ENCODE data around the gene TECPR1. TPM values are rescaled to one million over a fixed set of nuclear protein-coding genes. Genes with fewer than 3 reads are reported as not detected.

Gene TECPR1
- total RNA-seq, 2 donors from 2014 or later: 41.6 to 53.8 TPM

DNA sequence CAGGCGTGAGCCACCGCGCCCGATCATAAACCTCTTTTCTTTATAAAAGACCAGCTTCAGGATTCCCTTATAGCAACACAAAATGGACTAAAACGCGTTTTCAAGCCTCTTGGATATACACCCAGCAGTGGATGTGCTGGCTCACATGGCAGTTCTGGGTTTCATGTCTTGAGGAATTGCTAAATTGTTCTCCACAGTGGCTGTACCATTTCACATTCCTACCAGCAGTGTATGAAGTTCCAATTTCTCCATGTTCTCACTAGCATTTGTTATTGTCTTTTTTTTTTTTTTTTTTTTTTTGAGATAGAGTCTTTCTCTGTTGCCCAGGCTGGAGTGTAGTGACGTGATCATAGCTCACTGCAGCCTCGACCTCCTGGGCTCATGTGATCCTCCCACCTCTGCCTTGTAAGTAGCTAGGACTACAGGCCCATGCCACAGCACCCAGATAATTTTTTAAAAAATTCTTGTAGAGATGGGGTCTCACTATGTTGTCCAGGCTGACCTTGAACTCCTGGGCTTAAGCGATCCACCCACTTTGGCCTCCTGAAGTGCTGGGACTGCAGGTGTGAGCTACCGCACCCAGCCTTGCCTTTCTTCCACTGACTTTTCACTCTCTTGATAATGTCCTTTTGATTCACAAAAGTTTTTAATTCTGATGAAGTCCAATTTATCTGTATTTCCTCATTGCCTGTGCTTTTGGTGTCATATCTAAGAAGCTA, 17.4 kb downstream of the TECPR1 start:
- Histone ChIP-seq H3K9me3 (no peaks in the 10 kb centered on the region), H3K36me3 (peaks cover 23% of the 10 kb centered on the region), H3K4me1 (ENCODE audit: control insufficient read depth in 1 of 2, low read depth in 2 of 2) (no peaks in the 10 kb centered on the region), H3K27ac (no peak overlapping the region), H3K4me3 (no peak overlapping the region), H3K27me3 (replicated peaks; ENCODE audit: insufficient read depth) (no peaks in the 10 kb centered on the region)
- no peak for TF ChIP-seq CTCF (IDR thresholded peaks at IDR 0.05)
- DNase-seq (ENCODE audit: low spot score) (no peak), ATAC-seq (ENCODE audit: insufficient number of reproducible peaks, low FRiP score, low read depth) (no peak)

- H3K27me3 ChIP-seq (replicated peaks; ENCODE audit: insufficient read depth): no peaks in the 10 kb centered on the region
- no peaks in the 10 kb centered on the region for H3K9me3 ChIP-seq
- DNase-seq (ENCODE audit: low spot score) (no peak), ATAC-seq (ENCODE audit: insufficient number of reproducible peaks, low FRiP score, low read depth) (no peak)
- H3K4me3 ChIP-seq: no peak overlapping the region
- H3K36me3 ChIP-seq: peaks cover 17% of the 10 kb centered on the region
- no peak overlapping the region for H3K27ac ChIP-seq
- TF ChIP-seq CTCF (IDR thresholded peaks at IDR 0.05): no peak
- H3K4me1 ChIP-seq (ENCODE audit: control insufficient read depth in 1 of 2, low read depth in 2 of 2): no peaks in the 10 kb centered on the region
These were observed 18.6 kb downstream of the TECPR1 start for GRCh38 chr7:98233219-98234070.

GRCh38 chr7:98232799-98233198, 19.2 kb downstream of the TECPR1 start:
- Histone ChIP-seq H3K9me3 (no peaks in the 10 kb centered on the region), H3K36me3 (peaks cover 13% of the 10 kb centered on the region), H3K27me3 (replicated peaks; ENCODE audit: insufficient read depth) (no peaks in the 10 kb centered on the region), H3K4me3 (no peak overlapping the region), H3K4me1 (ENCODE audit: control insufficient read depth in 1 of 2, low read depth in 2 of 2) (no peaks in the 10 kb centered on the region), H3K27ac (no peak overlapping the region)
- no peak for ATAC-seq (ENCODE audit: insufficient number of reproducible peaks, low FRiP score, low read depth)
- DNase-seq (ENCODE audit: low spot score): no peak
- no peak for TF ChIP-seq CTCF (IDR thresholded peaks at IDR 0.05)

DNA sequence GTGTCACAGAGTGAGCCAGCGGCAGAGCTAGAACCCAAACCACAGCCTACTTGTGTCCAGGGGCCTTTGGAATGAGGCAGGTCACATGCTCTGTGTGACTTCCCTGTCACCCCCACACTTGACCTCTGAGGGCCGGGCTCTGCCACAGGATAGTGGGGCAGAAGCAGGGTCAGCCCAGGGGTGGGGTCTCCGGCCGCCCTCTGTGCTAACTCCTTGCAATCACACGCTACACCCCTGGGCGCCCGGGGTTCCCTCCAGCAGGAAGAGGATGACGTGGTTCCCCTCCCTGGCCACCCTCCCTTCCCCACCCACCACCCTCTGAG, 19.8 kb downstream of the TECPR1 start:
- ATAC-seq (ENCODE audit: insufficient number of reproducible peaks, low FRiP score, low read depth) (no peak), DNase-seq (ENCODE audit: low spot score) (no peak)
- Histone ChIP-seq H3K27ac (no peak overlapping the region), H3K27me3 (replicated peaks; ENCODE audit: insufficient read depth) (no peaks in the 10 kb centered on the region), H3K4me3 (no peak overlapping the region), H3K9me3 (no peaks in the 10 kb centered on the region), H3K4me1 (ENCODE audit: control insufficient read depth in 1 of 2, low read depth in 2 of 2) (no peaks in the 10 kb centered on the region), H3K36me3 (peaks cover 10% of the 10 kb centered on the region)
- TF ChIP-seq CTCF (IDR thresholded peaks at IDR 0.05): no peak

- no peaks in the 10 kb centered on the region for H3K27me3 ChIP-seq (replicated peaks; ENCODE audit: insufficient read depth)
- H3K27ac ChIP-seq: no peak overlapping the region
- no peak for ATAC-seq (ENCODE audit: insufficient number of reproducible peaks, low FRiP score, low read depth)
- no peaks in the 10 kb centered on the region for H3K4me1 ChIP-seq (ENCODE audit: control insufficient read depth in 1 of 2, low read depth in 2 of 2)
- H3K9me3 ChIP-seq: no peaks in the 10 kb centered on the region
- TF ChIP-seq CTCF (IDR thresholded peaks at IDR 0.05): no peak
- peaks cover 8% of the 10 kb centered on the region for H3K36me3 ChIP-seq
- no peak overlapping the region for H3K4me3 ChIP-seq
- no peak for DNase-seq (ENCODE audit: low spot score)
These were observed 20.4 kb downstream of the TECPR1 start for GRCh38 chr7:98231493-98232262.
